ENCODE measurements around the gene TAOK2. TPM values are rescaled to one million over a fixed set of nuclear protein-coding genes. Genes with fewer than 3 reads are reported as not detected.

TAOK2 gene
- total RNA-seq, 4 donors from 2014 or later, result 28.4 to 70.0 (median 46.6) TPM

- peaks cover 0 to 13% of the 10 kb centered on the region in 2 donors for H3K27me3 ChIP-seq
Measured at GRCh38 chr16:30025574-30025973, 51.9 kb downstream of the TAOK2 start.

GRCh38 chr16:30026449-30026848 is 52.8 kb downstream of the TAOK2 start:
- H3K27me3 ChIP-seq, result peaks cover 7 to 22% of the 10 kb centered on the region in 2 donors

More at GRCh38 chr16:30025574-30025973, 51.9 kb downstream of the TAOK2 start:
- no peaks in the 10 kb centered on the region for H3K4me1 ChIP-seq
- H3K27ac ChIP-seq, result no peak overlapping the region
- intact Hi-C loops (cut with DNase I; ENCODE audit: low total_unique reads), result no loop called here
- H3K9me3 ChIP-seq, result no peaks in the 10 kb centered on the region
- no peaks in the 10 kb centered on the region for H3K36me3 ChIP-seq
- TF ChIP-seq POLR2A (IDR thresholded peaks at IDR 0.05) (no peak), CTCF (IDR thresholded peaks at IDR 0.05) (no peak)
- no peak for DNase-seq
- no peak overlapping the region for H3K4me3 ChIP-seq

GRCh38 chr16:30027588-30028437 is 54.1 kb downstream of the TAOK2 start:
- intact Hi-C loops (cut with DNase I; ENCODE audit: low total_unique reads), result no loop called here
- H3K27me3 ChIP-seq, result peaks cover 10 to 34% of the 10 kb centered on the region in 2 donors
- TF ChIP-seq POLR2A (IDR thresholded peaks at IDR 0.05), result no peak
- TF ChIP-seq CTCF (IDR thresholded peaks at IDR 0.05), result no peak
- H3K36me3 ChIP-seq, result no peaks in the 10 kb centered on the region
- no peak for DNase-seq
- H3K4me1 ChIP-seq, result no peaks in the 10 kb centered on the region
- H3K9me3 ChIP-seq, result no peaks in the 10 kb centered on the region
- H3K27ac ChIP-seq, result no peak overlapping the region
- H3K4me3 ChIP-seq, result no peak overlapping the region

More at GRCh38 chr16:30026449-30026848, 52.8 kb downstream of the TAOK2 start:
- Histone ChIP-seq H3K9me3 (no peaks in the 10 kb centered on the region), H3K4me1 (no peaks in the 10 kb centered on the region), H3K36me3 (no peaks in the 10 kb centered on the region), H3K4me3 (no peak overlapping the region), H3K27ac (no peak overlapping the region)
- DNase-seq, result no peak
- TF ChIP-seq POLR2A (IDR thresholded peaks at IDR 0.05), result no peak
- intact Hi-C loops (cut with DNase I; ENCODE audit: low total_unique reads), result no loop called here

- DNase-seq, result no peak
- Histone ChIP-seq H3K27me3 (peaks cover 10 to 40% of the 10 kb centered on the region in 2 donors), H3K27ac (no peak overlapping the region), H3K4me3 (no peak overlapping the region), H3K4me1 (no peaks in the 10 kb centered on the region), H3K9me3 (no peaks in the 10 kb centered on the region), H3K36me3 (no peaks in the 10 kb centered on the region)
- intact Hi-C loops (cut with DNase I; ENCODE audit: low total_unique reads), result no loop called here
- TF ChIP-seq POLR2A (IDR thresholded peaks at IDR 0.05) (no peak), CTCF (IDR thresholded peaks at IDR 0.05) (no peak)
Measured at GRCh38 chr16:30028438-30029076, 54.9 kb downstream of the TAOK2 start.

- Histone ChIP-seq H3K27me3 (peaks cover 10 to 40% of the 10 kb centered on the region in 2 donors), H3K36me3 (no peaks in the 10 kb centered on the region), H3K4me1 (no peaks in the 10 kb centered on the region), H3K27ac (no peak overlapping the region), H3K4me3 (no peak overlapping the region), H3K9me3 (no peaks in the 10 kb centered on the region)
- no peak for DNase-seq
- TF ChIP-seq POLR2A (IDR thresholded peaks at IDR 0.05) (no peak), CTCF (IDR thresholded peaks at IDR 0.05) (no peak)
- intact Hi-C loops (cut with DNase I; ENCODE audit: low total_unique reads), result no loop called here
Measured at GRCh38 chr16:30030011-30030685, 56.5 kb downstream of the TAOK2 start.

Data from uterus (tissue), 4 donors.